HepG2 (cell line): ENCODE measurements around the gene NFKBIL1. TPM values are rescaled to one million over a fixed set of nuclear protein-coding genes. Genes with fewer than 3 reads are reported as not detected.

ENCODE experiments used
- BORCS8-MEF2B ChIP-seq: sonication (generic); formaldehyde crosslinking; IDR thresholded peaks from 2 replicates; pipeline ENCODE4 v1.8.0; 2022; ENCODE audit warnings: mild to moderate bottlenecking, missing genetic modification reagents
- ELF3 ChIP-seq: IDR thresholded peaks from 2 replicates; pipeline ENCODE4 v1.6.1; 2016; ENCODE audit warnings: missing genetic modification reagents, missing compliant biosample characterization
- FOXP1 ChIP-seq, 2 experiments: fragments of 450-650 bp in 1 of 2; IDR thresholded peaks; 2 replicates each; pipeline ENCODE4 v1.6.1; 2017 to 2018; ENCODE audit warnings: antibody characterized with exemption in 1 of 2
- HMG20B ChIP-seq: conservative IDR thresholded peaks from 2 replicates; pipeline ENCODE4 v1.6.1; 2016; ENCODE audit warnings: missing genetic modification reagents, missing compliant biosample characterization
- HNF1A ChIP-seq, 2 experiments: sonication (generic) in 1 of 2; formaldehyde crosslinking in 1 of 2; IDR thresholded peaks; 2 replicates each; pipeline versions ENCODE4 v1.4.0 to v1.6.1; 2016 to 2020; ENCODE audit warnings: borderline replicate concordance in 1 of 2, low read depth in 1 of 2, mild to moderate bottlenecking in 1 of 2, missing genetic modification reagents in 1 of 2
- HOXA3 ChIP-seq: sonication (generic); formaldehyde crosslinking; IDR thresholded peaks from 2 replicates; pipeline ENCODE4 v1.5.0; 2020; ENCODE audit warnings: missing genetic modification reagents
- KLF16 ChIP-seq, 2 experiments: sonication (generic) in 1 of 2; formaldehyde crosslinking in 1 of 2; IDR thresholded peaks; 2 replicates each; pipeline versions ENCODE4 v1.6.1 to v1.8.0; 2016 to 2023; ENCODE audit warnings: missing genetic modification reagents in 2 of 2, missing compliant biosample characterization in 1 of 2
- MIER3 ChIP-seq: IDR thresholded peaks from 2 replicates; pipeline ENCODE4 v1.6.1; 2016; ENCODE audit warnings: missing compliant biosample characterization, borderline replicate concordance
- SAP130 ChIP-seq: IDR thresholded peaks from 2 replicates; pipeline ENCODE4 v1.6.1; 2016; ENCODE audit warnings: low read depth
- SP140L ChIP-seq: sonication (generic); formaldehyde crosslinking; IDR thresholded peaks from 2 replicates; pipeline ENCODE4 v1.4.0; 2020; ENCODE audit warnings: missing genetic modification reagents, borderline replicate concordance
- TRIM22 ChIP-seq: fragments of 450-650 bp; IDR thresholded peaks from 2 replicates; pipeline ENCODE4 v1.6.1; 2017
- ZNF180 ChIP-seq: sonication (generic); formaldehyde crosslinking; IDR thresholded peaks from 2 replicates; pipeline ENCODE4 v1.4.0; 2020; ENCODE audit warnings: low read depth, missing genetic modification reagents, borderline replicate concordance
- ZNF260 ChIP-seq: sonication (generic); formaldehyde crosslinking; IDR thresholded peaks from 2 replicates; pipeline ENCODE4 v1.4.0; 2020; ENCODE audit warnings: missing genetic modification reagents, low read depth, mild to moderate bottlenecking, borderline replicate concordance
- ZNF276 ChIP-seq: sonication (generic); formaldehyde crosslinking; IDR thresholded peaks from 2 replicates; pipeline ENCODE4 v1.4.0; 2020; ENCODE audit warnings: mild to moderate bottlenecking, low read depth, missing genetic modification reagents
- ZNF644 ChIP-seq: IDR thresholded peaks from 2 replicates; pipeline ENCODE4 v1.6.1; 2016; ENCODE audit warnings: low read depth
- ZSCAN25 ChIP-seq: sonication (generic); formaldehyde crosslinking; IDR thresholded peaks from 2 replicates; pipeline ENCODE4 v1.8.0; 2022; ENCODE audit warnings: mild to moderate bottlenecking, missing genetic modification reagents
- polyA plus RNA-seq, 8 experiments: library from polyadenylated mRNA; depleted of rRNA in 3 of 8; stranded (reverse) in 7 of 8; unstranded in 1 of 8; fragments of >200 nt; fragmentation: Illumina TruSeq in 4 of 8; extraction: Trizol in 4 of 8; gene quantifications; 2 replicates each; pipeline versions ENCODE4 v1.2.1 to v1.2.3, GENCODE V29; 2011 to 2016; ENCODE audit warnings: low read depth in 4 of 8, missing spikeins in 1 of 8, mixed read lengths in 1 of 8; ENCODE audit not compliant: insufficient read depth in 1 of 8
- total RNA-seq, 5 experiments: library from RNA; depleted of rRNA; stranded (reverse); fragments of >200 nt; fragmentation: Illumina TruSeq; extraction: Trizol; gene quantifications; 2 replicates each; pipeline ENCODE4 v1.2.3, GENCODE V29; 2016; ENCODE audit warnings: low read depth in 1 of 5
- TF ChIP-seq, protein P1 (sequence below): sonication (generic); formaldehyde crosslinking; IDR thresholded peaks from 2 replicates; pipeline ENCODE4 v1.4.0; 2020; ENCODE audit warnings: missing genetic modification reagents; ENCODE audit errors: not compliant biosample characterization
- TF ChIP-seq, protein P2 (sequence below): sonication (generic); formaldehyde crosslinking; IDR thresholded peaks from 2 replicates; pipeline ENCODE4 v1.5.0; 2020; ENCODE audit warnings: mild to moderate bottlenecking, missing genetic modification reagents

Gene NFKBIL1
- total and polyA plus RNA-seq, 2 of the 13 experiments (the other 11 are each of a cell fraction or from before 2014, with no cell fraction given): 9.7 to 19.5 TPM

GRCh38 chr6:31580807-31581433 lies 33.5 kb downstream of the NFKBIL1 start (continued):
- TF ChIP-seq MIER3 (peak; percentile 65; the same call in 1 of the 2 replicates), HOXA3 (CRISPR knock-in tag) (peak; percentile 52; the same call in 1 of the 2 replicates), ZNF276 (no peak), HNF1A (IDR thresholded peaks at IDR 0.05; ENCODE audit: low read depth) (no peak), HNF1A (CRISPR knock-in tag; IDR thresholded peaks at IDR 0.05; ENCODE audit: borderline replicate concordance) (peak; percentile 55; the same call in 1 of the 2 replicates), SP140L (CRISPR knock-in tag) (no peak), ZNF180 (no peak), BORCS8-MEF2B (CRISPR knock-in tag) (peak; percentile 80), HMG20B (CRISPR knock-in tag) (peak; percentile 62; the same call in 1 of the 2 replicates), TRIM22 (no peak), ZSCAN25 (CRISPR knock-in tag) (no peak), SAP130 (CRISPR knock-in tag) (peak; percentile 57), ZNF260 (CRISPR knock-in tag) (no peak; the same call in 1 of the 2 replicates), ZNF644 (no peak), FOXP1 (IDR thresholded peaks at IDR 0.05) (no peak), FOXP1 (CRISPR knock-in tag; IDR thresholded peaks at IDR 0.05) (no peak), KLF16 (CRISPR knock-in tag; IDR thresholded peaks at IDR 0.05) (peak in 1 of 2 experiments; percentile 78; a peak in 2 of 4 replicates), ELF3 (no peak; the same call in 1 of the 2 replicates)
- TF ChIP-seq, protein P1, sequence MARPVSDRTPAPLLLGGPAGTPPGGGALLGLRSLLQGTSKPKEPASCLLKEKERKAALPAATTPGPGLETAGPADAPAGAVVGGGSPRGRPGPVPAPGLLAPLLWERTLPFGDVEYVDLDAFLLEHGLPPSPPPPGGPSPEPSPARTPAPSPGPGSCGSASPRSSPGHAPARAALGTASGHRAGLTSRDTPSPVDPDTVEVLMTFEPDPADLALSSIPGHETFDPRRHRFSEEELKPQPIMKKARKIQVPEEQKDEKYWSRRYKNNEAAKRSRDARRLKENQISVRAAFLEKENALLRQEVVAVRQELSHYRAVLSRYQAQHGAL (CRISPR knock-in tag): no peak
- TF ChIP-seq, protein P2, sequence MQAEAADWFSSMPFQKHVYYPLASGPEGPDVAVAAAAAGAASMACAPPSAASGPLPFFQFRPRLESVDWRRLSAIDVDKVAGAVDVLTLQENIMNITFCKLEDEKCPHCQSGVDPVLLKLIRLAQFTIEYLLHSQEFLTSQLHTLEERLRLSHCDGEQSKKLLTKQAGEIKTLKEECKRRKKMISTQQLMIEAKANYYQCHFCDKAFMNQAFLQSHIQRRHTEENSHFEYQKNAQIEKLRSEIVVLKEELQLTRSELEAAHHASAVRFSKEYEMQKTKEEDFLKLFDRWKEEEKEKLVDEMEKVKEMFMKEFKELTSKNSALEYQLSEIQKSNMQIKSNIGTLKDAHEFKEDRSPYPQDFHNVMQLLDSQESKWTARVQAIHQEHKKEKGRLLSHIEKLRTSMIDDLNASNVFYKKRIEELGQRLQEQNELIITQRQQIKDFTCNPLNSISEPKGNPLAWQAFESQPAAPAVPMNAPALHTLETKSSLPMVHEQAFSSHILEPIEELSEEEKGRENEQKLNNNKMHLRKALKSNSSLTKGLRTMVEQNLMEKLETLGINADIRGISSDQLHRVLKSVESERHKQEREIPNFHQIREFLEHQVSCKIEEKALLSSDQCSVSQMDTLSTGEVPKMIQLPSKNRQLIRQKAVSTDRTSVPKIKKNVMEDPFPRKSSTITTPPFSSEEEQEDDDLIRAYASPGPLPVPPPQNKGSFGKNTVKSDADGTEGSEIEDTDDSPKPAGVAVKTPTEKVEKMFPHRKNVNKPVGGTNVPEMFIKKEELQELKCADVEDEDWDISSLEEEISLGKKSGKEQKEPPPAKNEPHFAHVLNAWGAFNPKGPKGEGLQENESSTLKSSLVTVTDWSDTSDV: no peak
